Measurements from ENCODE around the gene SIGLEC6.

SIGLEC6 gene

DNA sequence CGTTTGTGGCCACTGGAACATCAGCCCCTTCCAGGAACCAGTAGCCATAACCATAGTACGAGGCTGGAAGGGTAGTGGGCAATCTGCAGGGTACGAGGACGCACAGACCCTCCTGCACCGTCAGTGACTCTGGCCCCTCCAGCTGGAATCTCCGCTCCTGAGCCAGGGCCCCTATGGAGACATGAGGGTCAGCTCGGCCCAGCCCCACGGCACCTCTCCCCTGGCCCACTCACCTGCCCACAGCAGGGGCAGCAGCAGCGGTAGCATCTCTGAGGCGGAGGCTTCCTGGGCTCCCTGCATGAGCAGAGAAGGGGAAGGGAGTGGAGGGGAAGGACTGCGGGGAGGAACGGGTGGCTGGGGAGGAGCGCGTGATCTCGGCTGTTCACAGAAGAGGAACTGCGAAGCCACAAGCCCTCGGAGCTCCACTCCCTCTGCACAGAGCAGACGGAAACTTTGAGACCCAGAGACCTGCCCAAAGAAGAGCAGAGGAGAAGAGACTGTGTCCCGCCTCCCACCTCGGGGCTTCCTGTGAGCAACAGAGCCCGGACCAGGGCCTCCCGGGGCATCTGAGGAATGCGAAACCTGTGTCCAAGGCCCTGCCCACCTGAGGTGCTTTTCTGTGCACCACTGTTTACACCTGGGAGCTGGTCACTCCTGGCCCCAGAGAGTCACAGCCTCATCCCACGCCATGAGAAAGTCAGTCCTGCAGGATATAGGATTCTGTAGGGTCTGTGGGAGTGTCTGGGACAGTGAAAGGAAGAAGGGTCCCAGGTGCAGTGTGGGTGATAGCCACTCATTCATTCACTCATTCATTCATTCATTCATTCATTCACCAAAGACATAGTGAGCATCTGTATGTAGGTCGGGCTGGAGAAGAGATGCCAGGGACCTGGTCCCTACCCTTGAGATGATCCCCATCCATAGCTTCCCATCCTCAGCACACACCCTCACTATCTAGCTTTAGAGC lies at the start of gene SIGLEC6:
Gene SIGLEC6 (minus strand): TSS at position 322 of the 967 bp plus-strand sequence. CDS start 22 bp downstream, at position 300.
- DNase-seq, result no peak

DNA sequence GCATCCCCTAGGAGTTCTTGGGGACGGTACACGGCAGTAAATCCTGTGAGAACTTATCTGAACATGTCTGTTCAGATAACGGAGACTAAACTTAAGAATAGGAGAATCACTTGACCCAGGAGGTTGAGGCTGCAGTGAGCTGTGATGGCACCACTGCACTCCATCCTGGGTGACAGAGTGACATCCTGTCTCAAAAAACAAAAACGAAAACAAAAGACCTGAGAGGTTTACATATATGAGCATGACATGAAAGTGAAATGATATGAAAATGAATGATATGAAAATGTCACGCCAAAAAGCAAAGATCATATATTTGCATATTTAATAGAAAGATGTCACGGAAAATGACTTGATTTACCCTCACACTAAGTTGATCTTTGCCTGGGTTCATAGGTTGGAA lies 45.4 kb upstream of the SIGLEC6 start:
- DNase-seq, result no peak

DNA sequence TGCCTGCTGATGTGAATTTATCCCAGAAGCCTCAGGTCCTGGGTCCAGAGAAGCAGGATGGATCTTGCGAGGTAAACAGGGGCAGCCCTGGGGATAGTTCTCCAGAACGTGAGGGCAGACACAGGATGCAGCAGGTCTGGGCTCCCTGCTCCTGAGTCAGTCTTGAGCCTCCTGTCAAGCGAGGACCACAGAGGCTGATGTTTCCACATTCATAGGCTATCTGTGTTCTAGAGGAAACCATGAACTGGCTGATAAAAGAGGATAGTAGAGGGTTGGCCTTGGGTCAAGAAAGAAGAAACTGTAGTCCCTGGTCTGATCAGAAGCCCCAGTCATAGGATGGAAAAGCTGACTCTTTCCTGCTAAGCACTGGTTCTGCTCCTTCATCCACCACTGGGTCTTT lies 41.9 kb upstream of the SIGLEC6 start:
- no peak for DNase-seq

- no peak for DNase-seq
Observed at GRCh38 chr19:51572908-51573307, 41.4 kb upstream of the SIGLEC6 start.

- no peak for DNase-seq
Observed at GRCh38 chr19:51572410-51572809, 40.9 kb upstream of the SIGLEC6 start.

DNA sequence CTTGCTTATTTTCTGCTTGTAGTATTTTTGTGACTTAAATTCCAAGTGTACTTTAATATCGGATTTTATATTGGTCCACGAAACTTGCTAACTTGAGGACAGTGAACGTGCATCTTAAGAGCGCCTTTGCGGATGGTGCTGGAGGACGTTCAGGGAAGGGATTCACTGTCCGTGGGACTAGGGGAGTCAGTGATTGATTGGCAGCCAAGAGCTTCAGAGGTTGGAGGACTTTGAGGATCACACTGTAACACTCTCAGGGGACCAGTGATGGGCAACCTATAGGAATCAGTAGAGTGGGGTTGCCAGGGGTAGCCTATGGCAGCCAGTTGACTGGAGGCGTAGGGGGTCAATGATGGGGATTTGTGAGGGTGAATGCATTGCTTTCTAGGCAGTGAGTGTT lies 40.1 kb upstream of the SIGLEC6 start:
- no peak for DNase-seq

DNA sequence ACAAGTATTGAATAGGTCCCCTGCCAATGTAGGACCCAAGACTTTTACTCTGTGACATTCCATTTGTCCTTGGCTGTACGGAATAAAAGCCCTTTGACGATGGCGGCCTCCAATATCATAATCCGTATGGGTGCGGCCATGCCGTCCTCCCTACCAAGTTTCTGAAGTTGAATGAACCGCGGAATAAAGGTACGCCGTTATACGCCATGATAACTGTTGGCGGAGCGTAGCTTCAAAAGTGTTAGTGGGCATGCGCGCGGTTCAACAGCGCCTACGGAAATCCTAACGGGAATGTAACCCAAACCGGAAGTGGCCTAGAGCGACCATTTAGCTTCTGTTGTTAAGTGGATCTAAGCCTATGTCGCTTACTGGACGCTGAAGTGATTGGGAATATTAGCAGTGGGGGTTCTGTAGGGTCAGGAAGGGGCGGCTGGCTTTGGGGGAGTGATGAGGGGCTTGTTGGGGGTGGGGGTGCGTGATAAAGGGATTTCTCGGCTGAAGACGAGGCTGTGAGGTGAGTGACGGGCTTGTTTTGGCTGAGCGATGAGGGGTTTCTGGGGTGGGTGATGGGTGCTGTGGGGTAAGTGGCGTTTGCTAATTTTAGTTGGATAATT lies 39.6 kb upstream of the SIGLEC6 start, which contains the start of gene ZNF175:
Gene ZNF175 (plus strand): TSS at position 322 of the 614 bp plus-strand sequence. CDS start 2,047 bp downstream, outside the sequence.
- peak; percentile 86 for DNase-seq

DNA sequence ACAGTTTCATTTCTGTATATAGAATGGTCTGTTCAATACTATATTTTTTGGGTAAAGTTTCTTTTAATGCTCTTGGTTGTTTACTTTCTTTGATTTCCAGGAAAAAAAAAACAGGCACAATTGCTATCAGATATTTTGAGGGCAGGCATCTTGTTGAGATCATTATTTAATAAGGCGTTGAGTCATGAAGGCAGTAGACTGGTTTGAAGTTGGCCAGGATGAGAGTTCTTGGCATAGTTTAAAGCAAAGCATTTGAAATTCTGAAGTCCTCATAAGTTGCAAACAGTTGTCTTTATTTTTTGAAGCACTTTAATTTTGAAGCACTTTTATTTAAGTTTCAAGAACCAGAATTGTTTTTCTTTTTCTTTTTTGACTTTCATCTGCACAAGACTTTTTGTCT lies 37.0 kb upstream of the SIGLEC6 start:
- DNase-seq, result no peak

- DNase-seq, result no peak
Observed at GRCh38 chr19:51567583-51567982, 36.1 kb upstream of the SIGLEC6 start.

DNA sequence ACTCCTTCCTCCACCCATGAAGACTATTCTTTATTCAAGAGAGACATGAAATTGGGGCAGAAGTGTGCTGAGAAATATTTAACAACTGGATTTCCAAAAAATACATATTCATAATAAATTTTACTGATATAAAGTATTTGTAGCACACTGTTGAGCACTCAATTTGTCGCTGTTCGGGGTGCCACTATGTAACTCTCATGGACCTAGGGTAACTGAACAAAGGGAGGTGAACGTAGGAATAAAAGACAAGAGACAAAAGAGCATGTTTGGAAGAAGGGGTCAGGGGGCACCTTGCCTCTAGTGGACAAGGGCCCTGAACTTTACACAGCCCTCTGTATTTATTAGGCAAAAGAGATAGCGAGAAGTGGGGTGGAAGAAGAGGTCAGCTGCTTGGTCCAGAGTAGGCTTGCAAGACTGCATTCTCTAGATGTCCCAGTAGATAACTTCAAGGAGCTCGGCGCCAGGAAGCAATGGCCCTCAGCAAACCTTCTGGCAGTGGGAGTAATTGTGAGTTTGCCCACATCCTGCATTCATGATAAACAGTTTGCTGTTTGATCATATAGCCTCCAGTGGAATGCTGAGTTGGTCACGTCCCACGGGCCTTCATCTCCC lies 35.1 kb upstream of the SIGLEC6 start:
- DNase-seq, result no peak

DNA sequence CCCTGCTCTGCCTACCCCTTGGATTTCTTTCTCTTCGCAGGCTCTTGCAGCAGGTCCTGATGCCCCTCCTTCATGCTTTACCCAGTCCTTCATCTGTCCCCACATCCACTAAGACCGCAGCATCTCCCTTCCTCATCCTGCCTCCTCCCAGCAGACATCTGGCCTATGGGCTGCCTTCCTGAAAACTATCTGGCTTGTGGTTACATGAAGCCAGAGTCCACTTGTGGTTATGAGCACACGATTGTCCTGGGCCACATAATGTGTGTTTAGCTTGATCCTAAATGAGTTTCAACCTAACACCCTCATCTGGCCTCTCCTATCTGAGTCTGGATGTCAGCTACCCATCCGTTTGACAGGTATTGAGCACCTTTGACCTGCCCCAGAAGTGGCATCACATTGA lies 34.1 kb upstream of the SIGLEC6 start:
- DNase-seq, result no peak

- no peak for DNase-seq
Observed at GRCh38 chr19:51564791-51565190, 33.3 kb upstream of the SIGLEC6 start.

DNA sequence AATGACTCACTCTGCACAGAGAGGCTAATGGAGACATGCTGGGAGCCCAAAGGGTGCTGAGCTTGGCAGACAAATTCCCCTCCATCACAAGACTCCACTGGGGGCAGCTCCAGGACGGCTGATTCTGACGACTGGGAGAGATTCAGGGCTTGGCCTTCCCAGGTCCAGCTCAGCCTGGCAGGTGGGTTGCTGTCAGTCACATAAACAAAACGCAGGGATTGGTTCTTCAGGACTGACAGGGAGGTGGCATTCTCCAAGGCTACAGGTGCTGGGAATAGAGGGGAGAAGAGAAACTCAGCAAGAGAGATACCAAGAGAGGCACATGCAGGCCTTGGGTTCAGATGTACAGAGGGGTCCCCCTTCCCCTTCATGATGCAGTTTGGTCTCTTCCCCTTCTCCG lies 28.9 kb upstream of the SIGLEC6 start:
- DNase-seq, result no peak

DNA sequence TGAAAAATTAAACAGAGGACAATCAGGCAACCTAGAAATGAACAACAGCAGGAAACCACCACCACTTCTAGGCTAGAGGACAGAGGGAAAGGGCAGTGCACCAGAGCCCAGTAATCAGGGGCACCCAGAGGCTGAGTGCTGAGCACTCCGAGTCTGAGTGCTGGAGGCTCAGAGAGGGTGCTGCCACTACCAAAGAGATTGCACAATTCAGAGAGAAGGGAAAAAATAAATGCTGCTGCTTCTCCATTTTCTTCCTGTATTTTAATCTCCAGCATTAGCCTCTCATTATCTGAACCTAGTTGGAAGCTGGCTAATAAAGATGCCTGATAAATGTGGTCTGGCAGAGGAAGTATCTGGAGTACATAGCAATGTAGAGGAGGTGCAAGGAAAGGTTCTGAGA lies 27.8 kb upstream of the SIGLEC6 start:
- no peak for DNase-seq

DNA sequence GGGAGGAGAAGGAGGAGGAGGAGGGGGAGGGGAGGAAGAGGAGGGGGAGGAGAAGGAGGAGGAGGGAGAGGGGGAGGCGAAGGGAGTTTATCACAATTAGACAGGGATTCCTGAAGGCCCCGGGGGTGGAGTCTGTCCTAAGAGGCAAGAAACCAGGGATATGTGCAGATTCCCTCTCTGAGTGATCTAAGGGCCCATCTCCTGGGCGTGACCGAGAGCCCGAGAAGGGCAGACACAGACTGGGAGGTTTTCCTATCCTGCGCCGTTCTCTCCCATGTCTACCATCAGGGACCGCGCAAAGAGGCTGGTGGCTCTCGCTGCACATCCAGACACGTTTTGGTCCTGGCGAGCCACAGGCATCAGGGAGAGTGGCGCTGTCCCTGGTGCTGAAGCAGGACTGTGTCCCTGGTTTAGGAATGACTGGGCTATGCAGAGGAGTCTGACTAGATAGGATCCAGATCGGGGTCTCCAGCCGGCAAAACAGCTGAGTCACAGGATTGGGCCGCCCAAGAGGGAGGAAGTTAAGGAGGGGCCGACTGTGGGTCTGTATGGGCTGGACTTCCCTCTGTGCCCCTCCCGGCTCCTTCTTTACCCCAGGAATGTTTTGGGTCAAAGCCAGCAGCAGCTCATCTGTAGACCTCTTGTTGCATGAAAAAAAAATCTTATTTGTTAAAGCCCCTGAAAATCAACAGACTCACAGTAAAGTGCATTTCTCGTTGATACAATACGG lies 21.7 kb upstream of the SIGLEC6 start:
- DNase-seq, result peak; percentile 30

DNA sequence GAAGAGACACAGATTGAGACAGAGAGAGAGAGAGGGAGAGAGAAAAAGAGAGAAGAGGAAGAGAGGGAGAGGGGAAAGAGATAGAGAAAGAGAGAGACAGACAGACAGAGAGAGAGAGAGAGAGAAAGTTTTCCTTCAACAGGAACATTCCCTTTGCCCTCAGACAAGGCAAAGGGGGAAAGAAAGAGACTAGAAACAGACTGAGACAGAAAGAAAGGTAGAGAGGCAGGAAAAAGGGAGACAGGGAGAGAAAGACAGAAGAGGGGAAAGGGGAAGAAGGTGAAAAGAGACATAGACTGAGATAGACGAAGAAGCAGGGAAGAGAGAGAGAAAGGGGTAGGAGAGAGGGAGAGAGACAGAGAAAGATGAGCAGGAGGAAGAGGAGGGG lies 21.1 kb upstream of the SIGLEC6 start:
- no peak for DNase-seq

- no peak for DNase-seq
Observed at GRCh38 chr19:51551673-51552432, 20.4 kb upstream of the SIGLEC6 start.

DNA sequence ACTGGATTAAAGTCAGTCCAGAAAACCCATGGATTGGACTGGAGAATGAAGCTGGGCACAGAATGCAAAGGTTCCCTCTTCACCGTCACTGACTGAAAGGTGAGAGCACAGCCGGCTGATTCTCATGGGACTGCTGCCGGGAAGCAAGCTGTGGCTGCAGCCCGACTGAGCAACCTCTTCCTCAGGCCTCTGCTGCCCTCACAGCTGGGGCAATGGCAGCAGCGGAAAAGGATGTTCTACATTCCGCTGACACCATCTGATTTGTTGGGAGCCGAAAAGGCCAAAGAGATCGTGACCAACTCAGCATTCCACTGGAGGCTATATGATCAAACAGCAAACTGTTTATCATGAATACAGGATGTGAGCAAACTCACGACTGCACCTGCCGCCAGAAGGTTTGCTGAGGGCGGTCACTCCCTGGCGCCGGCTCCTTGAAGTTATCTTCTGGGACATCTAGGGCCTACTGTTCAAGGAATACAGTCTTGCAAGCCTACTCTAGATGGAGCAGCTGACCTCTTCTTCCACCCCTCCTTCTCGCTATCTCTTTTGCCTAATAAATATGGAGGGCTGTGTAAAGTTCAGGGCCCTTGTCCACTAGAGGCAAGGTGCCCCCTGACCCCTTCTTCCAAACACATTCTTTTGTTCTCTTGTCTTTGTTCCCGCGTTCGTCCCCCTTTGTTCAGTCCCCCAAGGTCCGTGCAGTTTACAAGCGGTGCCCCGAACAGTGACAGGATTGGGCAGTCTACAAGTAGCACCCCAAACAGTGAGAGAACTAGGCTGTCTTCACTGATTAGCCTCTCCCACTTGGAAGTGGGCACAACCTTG lies 19.6 kb upstream of the SIGLEC6 start:
- DNase-seq, result no peak

- no peak for DNase-seq
Observed at GRCh38 chr19:51549533-51550324, 18.3 kb upstream of the SIGLEC6 start.

GRCh38 chr19:51548891-51549305 lies 17.4 kb upstream of the SIGLEC6 start:
- DNase-seq, result no peak
